ENCODE data around the gene GNB1. TPM values are rescaled to one million over a fixed set of nuclear protein-coding genes. Genes with fewer than 3 reads are reported as not detected.

Gene GNB1
- total and polyA plus RNA-seq, 10 of the 15 experiments (the other 5 are each of a cell fraction or from before 2014, with no cell fraction given) = 23.0 to 392 (median 93.9) TPM

DNA sequence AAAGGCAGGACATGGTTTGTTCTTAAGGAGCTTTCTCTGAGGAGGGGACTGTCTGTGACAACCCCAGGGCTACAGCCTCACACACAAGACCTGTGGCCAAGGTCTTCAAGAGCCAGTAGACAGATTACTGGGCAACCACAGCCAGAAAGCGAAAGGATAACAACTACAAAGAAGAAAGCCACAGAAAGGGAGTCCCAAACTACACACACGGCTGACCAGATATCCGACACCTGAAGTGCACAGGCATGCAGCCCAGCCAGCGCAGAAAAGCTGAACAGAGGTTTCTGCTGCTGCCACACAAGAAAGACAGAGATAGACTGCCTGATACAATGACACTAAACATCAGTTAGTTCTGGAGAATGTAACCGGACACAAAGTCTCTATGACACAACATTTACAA lies 91.2 kb downstream of the GNB1 start (continued):
- TF ChIP-seq, protein P1, sequence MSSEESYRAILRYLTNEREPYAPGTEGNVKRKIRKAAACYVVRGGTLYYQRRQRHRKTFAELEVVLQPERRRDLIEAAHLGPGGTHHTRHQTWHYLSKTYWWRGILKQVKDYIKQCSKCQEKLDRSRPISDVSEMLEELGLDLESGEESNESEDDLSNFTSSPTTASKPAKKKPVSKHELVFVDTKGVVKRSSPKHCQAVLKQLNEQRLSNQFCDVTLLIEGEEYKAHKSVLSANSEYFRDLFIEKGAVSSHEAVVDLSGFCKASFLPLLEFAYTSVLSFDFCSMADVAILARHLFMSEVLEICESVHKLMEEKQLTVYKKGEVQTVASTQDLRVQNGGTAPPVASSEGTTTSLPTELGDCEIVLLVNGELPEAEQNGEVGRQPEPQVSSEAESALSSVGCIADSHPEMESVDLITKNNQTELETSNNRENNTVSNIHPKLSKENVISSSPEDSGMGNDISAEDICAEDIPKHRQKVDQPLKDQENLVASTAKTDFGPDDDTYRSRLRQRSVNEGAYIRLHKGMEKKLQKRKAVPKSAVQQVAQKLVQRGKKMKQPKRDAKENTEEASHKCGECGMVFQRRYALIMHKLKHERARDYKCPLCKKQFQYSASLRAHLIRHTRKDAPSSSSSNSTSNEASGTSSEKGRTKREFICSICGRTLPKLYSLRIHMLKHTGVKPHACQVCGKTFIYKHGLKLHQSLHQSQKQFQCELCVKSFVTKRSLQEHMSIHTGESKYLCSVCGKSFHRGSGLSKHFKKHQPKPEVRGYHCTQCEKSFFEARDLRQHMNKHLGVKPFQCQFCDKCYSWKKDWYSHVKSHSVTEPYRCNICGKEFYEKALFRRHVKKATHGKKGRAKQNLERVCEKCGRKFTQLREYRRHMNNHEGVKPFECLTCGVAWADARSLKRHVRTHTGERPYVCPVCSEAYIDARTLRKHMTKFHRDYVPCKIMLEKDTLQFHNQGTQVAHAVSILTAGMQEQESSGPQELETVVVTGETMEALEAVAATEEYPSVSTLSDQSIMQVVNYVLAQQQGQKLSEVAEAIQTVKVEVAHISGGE (CRISPR knock-in tag; IDR thresholded peaks at IDR 0.05) = no peak
- TF ChIP-seq HDAC2 (IDR thresholded peaks at IDR 0.05) (no peak), KDM1A (IDR thresholded peaks at IDR 0.05; ENCODE audit: borderline replicate concordance) (no peak), GATAD2B (conservative IDR thresholded peaks at IDR 0.05; ENCODE audit: low read depth) (no peak), SP1 (IDR thresholded peaks at IDR 0.05; ENCODE audit: low read depth, low read length) (no peak), KAT2A (conservative IDR thresholded peaks at IDR 0.05; ENCODE audit: control insufficient read depth, low read depth, low read length) (no peak), BACH1 (IDR thresholded peaks at IDR 0.05; ENCODE audit: borderline replicate concordance) (no peak), BRCA1 (IDR thresholded peaks at IDR 0.05; ENCODE audit: low read depth, low read length) (no peak), TCF7 (IDR thresholded peaks at IDR 0.05; ENCODE audit: borderline replicate concordance) (peak; percentile 71), IKZF2 (IDR thresholded peaks at IDR 0.05) (peak in 1 of 2 experiments; percentile 48; a peak in 1 of 4 replicates), BCL11A (IDR thresholded peaks at IDR 0.05; ENCODE audit: low read depth, low read length) (no peak), TCF3 (IDR thresholded peaks at IDR 0.05; ENCODE audit: borderline replicate concordance, insufficient read depth, low read depth, low read length) (no peak), NFIC (IDR thresholded peaks at IDR 0.05; ENCODE audit: low read depth, low read length) (peak; percentile 64; the same call in 1 of the 2 replicates), SMARCA5 (IDR thresholded peaks at IDR 0.05) (no peak), SRF (IDR thresholded peaks at IDR 0.05; ENCODE audit: low read depth in 2 of 2, low read length in 2 of 2) (no peak), STAT3 (IDR thresholded peaks at IDR 0.05; ENCODE audit: low read depth, low read length) (0 out of 2 replicates have a peak, but pooled peaks have one; percentile 6), ATF7 (IDR thresholded peaks at IDR 0.05; ENCODE audit: low read depth) (peak; percentile 61; the same call in 1 of the 2 replicates), GABPA (IDR thresholded peaks at IDR 0.05; ENCODE audit: low read depth) (no peak), RFX5 (IDR thresholded peaks at IDR 0.05; ENCODE audit: low read depth, low read length) (no peak), YY1 (IDR thresholded peaks at IDR 0.05; ENCODE audit: low read depth, low read length) (0 out of 2 replicates have a peak, but pooled peaks have one; percentile 31), RELA (IDR thresholded peaks at IDR 0.05; ENCODE audit: borderline replicate concordance, partially characterized antibody) (no peak), NFYB (IDR thresholded peaks at IDR 0.05; ENCODE audit: insufficient read depth, low read depth, low read length) (no peak), EP300 (IDR thresholded peaks at IDR 0.05; ENCODE audit: borderline replicate concordance in 1 of 2, control insufficient read depth in 1 of 2, low read depth in 2 of 2, low read length in 2 of 2) (peak in 1 of 2 experiments; percentile 28; a peak in 2 of 4 replicates), CBFB (IDR thresholded peaks at IDR 0.05; ENCODE audit: low read depth) (peak; percentile 89)
- TF ChIP-seq, protein P2, sequence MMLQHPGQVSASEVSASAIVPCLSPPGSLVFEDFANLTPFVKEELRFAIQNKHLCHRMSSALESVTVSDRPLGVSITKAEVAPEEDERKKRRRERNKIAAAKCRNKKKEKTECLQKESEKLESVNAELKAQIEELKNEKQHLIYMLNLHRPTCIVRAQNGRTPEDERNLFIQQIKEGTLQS (IDR thresholded peaks at IDR 0.05; ENCODE audit: borderline replicate concordance, extremely low read depth, low read depth, low read length) = no peak
- TF ChIP-seq, protein P3, sequence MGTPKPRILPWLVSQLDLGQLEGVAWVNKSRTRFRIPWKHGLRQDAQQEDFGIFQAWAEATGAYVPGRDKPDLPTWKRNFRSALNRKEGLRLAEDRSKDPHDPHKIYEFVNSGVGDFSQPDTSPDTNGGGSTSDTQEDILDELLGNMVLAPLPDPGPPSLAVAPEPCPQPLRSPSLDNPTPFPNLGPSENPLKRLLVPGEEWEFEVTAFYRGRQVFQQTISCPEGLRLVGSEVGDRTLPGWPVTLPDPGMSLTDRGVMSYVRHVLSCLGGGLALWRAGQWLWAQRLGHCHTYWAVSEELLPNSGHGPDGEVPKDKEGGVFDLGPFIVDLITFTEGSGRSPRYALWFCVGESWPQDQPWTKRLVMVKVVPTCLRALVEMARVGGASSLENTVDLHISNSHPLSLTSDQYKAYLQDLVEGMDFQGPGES (IDR thresholded peaks at IDR 0.05) = no peak
- TF ChIP-seq, protein P4, sequence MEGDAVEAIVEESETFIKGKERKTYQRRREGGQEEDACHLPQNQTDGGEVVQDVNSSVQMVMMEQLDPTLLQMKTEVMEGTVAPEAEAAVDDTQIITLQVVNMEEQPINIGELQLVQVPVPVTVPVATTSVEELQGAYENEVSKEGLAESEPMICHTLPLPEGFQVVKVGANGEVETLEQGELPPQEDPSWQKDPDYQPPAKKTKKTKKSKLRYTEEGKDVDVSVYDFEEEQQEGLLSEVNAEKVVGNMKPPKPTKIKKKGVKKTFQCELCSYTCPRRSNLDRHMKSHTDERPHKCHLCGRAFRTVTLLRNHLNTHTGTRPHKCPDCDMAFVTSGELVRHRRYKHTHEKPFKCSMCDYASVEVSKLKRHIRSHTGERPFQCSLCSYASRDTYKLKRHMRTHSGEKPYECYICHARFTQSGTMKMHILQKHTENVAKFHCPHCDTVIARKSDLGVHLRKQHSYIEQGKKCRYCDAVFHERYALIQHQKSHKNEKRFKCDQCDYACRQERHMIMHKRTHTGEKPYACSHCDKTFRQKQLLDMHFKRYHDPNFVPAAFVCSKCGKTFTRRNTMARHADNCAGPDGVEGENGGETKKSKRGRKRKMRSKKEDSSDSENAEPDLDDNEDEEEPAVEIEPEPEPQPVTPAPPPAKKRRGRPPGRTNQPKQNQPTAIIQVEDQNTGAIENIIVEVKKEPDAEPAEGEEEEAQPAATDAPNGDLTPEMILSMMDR (IDR thresholded peaks at IDR 0.05 in 2 of 3, conservative IDR thresholded peaks at IDR 0.05 in 1 of 3; ENCODE audit: control insufficient read depth in 2 of 3, extremely low read depth in 1 of 3, insufficient read depth in 1 of 3, low read depth in 3 of 3, low read length in 3 of 3) = no peak

All from GM12878 (cell line).